ENCODE data around the gene ATF1.

DNA sequence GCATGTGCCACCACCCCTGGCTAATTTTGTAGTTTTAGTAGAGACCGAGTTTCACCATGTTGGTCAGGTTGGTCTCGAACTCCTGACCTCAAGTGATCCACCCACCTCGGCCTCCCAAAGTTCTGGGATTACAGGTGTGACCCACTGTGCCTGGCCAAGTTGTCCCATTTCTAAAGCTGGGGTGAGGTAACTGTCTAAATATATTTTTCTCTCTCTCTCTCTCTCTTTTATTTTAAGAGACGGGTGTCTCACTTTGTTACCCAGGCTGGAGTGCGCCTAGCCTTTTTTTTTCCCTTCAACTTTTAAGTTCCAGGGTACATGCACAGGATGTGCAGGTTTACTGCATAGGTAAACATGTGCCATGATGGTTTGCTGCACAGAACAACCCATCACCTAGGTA is 8.6 kb downstream of the ATF1 start:
- TF ChIP-seq POLR2A (IDR thresholded peaks at IDR 0.05; ENCODE audit: extremely low read depth, insufficient read length) (no peak), MYC (IDR thresholded peaks at IDR 0.05; ENCODE audit: low read depth, low read length) (no peak)
- TF ChIP-seq, protein P1, sequence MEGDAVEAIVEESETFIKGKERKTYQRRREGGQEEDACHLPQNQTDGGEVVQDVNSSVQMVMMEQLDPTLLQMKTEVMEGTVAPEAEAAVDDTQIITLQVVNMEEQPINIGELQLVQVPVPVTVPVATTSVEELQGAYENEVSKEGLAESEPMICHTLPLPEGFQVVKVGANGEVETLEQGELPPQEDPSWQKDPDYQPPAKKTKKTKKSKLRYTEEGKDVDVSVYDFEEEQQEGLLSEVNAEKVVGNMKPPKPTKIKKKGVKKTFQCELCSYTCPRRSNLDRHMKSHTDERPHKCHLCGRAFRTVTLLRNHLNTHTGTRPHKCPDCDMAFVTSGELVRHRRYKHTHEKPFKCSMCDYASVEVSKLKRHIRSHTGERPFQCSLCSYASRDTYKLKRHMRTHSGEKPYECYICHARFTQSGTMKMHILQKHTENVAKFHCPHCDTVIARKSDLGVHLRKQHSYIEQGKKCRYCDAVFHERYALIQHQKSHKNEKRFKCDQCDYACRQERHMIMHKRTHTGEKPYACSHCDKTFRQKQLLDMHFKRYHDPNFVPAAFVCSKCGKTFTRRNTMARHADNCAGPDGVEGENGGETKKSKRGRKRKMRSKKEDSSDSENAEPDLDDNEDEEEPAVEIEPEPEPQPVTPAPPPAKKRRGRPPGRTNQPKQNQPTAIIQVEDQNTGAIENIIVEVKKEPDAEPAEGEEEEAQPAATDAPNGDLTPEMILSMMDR (IDR thresholded peaks at IDR 0.05; ENCODE audit: low read depth, low read length): no peak

Measured in NB4 (cell line).